Fibroblast of skin of abdomen (primary cell): ENCODE results near the gene PCMTD2.

Source experiments
- DNase-seq: peaks from one replicate; pipeline ENCODE4 v3.0.0-alpha.2; 2013

The PCMTD2 gene

GRCh38 chr20:64239449-64240242 lies 15.9 kb upstream of the PCMTD2 start:
- DNase-seq, result no peak

GRCh38 chr20:64240243-64241015 lies 15.1 kb upstream of the PCMTD2 start:
- DNase-seq, result no peak

- no peak for DNase-seq
Observed at GRCh38 chr20:64241061-64241460, 14.5 kb upstream of the PCMTD2 start.

GRCh38 chr20:64242003-64242796 lies 13.3 kb upstream of the PCMTD2 start:
- DNase-seq, result no peak

- no peak for DNase-seq
Observed at GRCh38 chr20:64242797-64243475, 12.6 kb upstream of the PCMTD2 start.

- no peak for DNase-seq
Observed at GRCh38 chr20:64244281-64244805, 11.2 kb upstream of the PCMTD2 start.

- no peak for DNase-seq
Observed at GRCh38 chr20:64244870-64245603, 10.5 kb upstream of the PCMTD2 start.

- DNase-seq, result no peak
Observed at GRCh38 chr20:64245746-64246595, 9.6 kb upstream of the PCMTD2 start.

- no peak for DNase-seq
Observed at GRCh38 chr20:64246616-64247306, 8.8 kb upstream of the PCMTD2 start.

- DNase-seq, result no peak
Observed at GRCh38 chr20:64247307-64247618, 8.3 kb upstream of the PCMTD2 start.

- DNase-seq, result no peak
Observed at GRCh38 chr20:64247970-64248841, 7.3 kb upstream of the PCMTD2 start.

- DNase-seq, result no peak
Observed at GRCh38 chr20:64250027-64250426, 5.5 kb upstream of the PCMTD2 start.

- DNase-seq, result no peak
Observed at GRCh38 chr20:64253000-64253383, 2.6 kb upstream of the PCMTD2 start.

GRCh38 chr20:64253443-64253842 lies 2.1 kb upstream of the PCMTD2 start:
- no peak for DNase-seq

GRCh38 chr20:64254156-64254555 lies 1.4 kb upstream of the PCMTD2 start:
- no peak for DNase-seq

- DNase-seq, result no peak
Observed at GRCh38 chr20:64254571-64255360, 782 bp upstream of the PCMTD2 start.

- no peak for DNase-seq
Observed at GRCh38 chr20:64256282-64256935, 861 bp downstream of the PCMTD2 start.
